HepG2 (cell line): Measurements from ENCODE around the gene RNGTT. TPM values are rescaled to one million over a fixed set of nuclear protein-coding genes. Genes with fewer than 3 reads are reported as not detected.

Source experiments
- ATAC-seq: fragments of 200-7000 bp; cut with Tn5 transposase; 3 replicates; pipeline ENCODE4 v1.9.1; 2020; ENCODE audit warnings: mild to moderate bottlenecking, moderate library complexity
- BruUV-seq: library from RNA; stranded (reverse); fragments of 400-500 nt; replicated peaks from 2 replicates; lab custom pipeline; 2021; lab: Mats Ljungman, UMichigan
- CTCF ChIA-PET: fragments of 300-600 bp; formaldehyde crosslinking; extraction: SDS; loops from one replicate; lab custom pipeline; 2021; ENCODE audit warnings: low total read pairs, inconsistent platforms, low intra/inter-chr PET ratio; lab: Yijun Ruan, JAX
- POLR2A ChIA-PET: fragments of 350-600 bp; sonication (Branson Sonifier 250); formaldehyde crosslinking; loops from one replicate; lab custom pipeline; 2020; ENCODE audit warnings: antibody characterized with exemption, inconsistent platforms; lab: Yijun Ruan, JAX
- DNase-seq: peaks from one replicate; pipeline ENCODE4 v3.0.0-alpha.2; 2015; ENCODE audit warnings: low spot score
- FAIRE-seq: peaks from 3 replicates; lab custom pipeline; 2011; peaks lifted over from hg19 to GRCh38; lab: Jason Lieb, UNC
- H2AFZ ChIP-seq: one replicate; pipeline ENCODE4 v1.6.1; 2011; ENCODE audit warnings: low read length, inconsistent platforms
- H3K27ac ChIP-seq: fragments of 300-600 bp; 3 replicates; pipeline ENCODE4 v1.8.0; 2011; ENCODE audit warnings: mixed run types, mild to moderate bottlenecking, mixed read lengths, low read length, inconsistent platforms; ENCODE audit not compliant: insufficient read depth; ENCODE audit errors: extremely low read length
- H3K27me3 ChIP-seq, 2 experiments: fragments of 200-600 bp in 1 of 2; 2 replicates in 1 of 2; 3 replicates in 1 of 2; pipeline versions ENCODE4 v1.6.0 to v1.8.0; 2011; ENCODE audit warnings: low read length in 2 of 2, mild to moderate bottlenecking in 2 of 2, moderate library complexity in 2 of 2, inconsistent platforms in 1 of 2; ENCODE audit not compliant: insufficient read depth in 2 of 2, control insufficient read depth in 1 of 2
- H3K36me3 ChIP-seq, 2 experiments: fragments of 200-600 bp in 1 of 2; replicated peaks in 1 of 2; 2 replicates in 1 of 2; 3 replicates in 1 of 2; pipeline versions ENCODE4 v1.5.1 to v1.8.0; 2011; ENCODE audit warnings: low read length in 2 of 2, inconsistent platforms in 1 of 2; ENCODE audit not compliant: insufficient read depth in 2 of 2, control insufficient read depth in 1 of 2
- H3K4me1 ChIP-seq: 2 replicates; pipeline ENCODE4 v1.5.1; 2012; ENCODE audit warnings: low read length, inconsistent platforms; ENCODE audit not compliant: insufficient read depth
- H3K4me2 ChIP-seq: 2 replicates; pipeline ENCODE4 v1.6.0; 2011; ENCODE audit warnings: low read depth, low read length, inconsistent platforms
- H3K4me3 ChIP-seq, 3 experiments: fragments of 200-600 bp in 1 of 3; sonication (generic), shearing (Covaris generic) in 1 of 3; replicated peaks in 1 of 3; 2 replicates each; pipeline ENCODE4 v1.5.1; 2011 to 2016; ENCODE audit warnings: low read length in 3 of 3, inconsistent platforms in 2 of 3, low read depth in 2 of 3, mild to moderate bottlenecking in 2 of 3, control low read depth in 1 of 3, mixed read lengths in 1 of 3; ENCODE audit not compliant: insufficient read depth in 1 of 3
- H3K79me2 ChIP-seq: one replicate; pipeline ENCODE4 v1.6.1; 2011; ENCODE audit warnings: low read length, inconsistent platforms; ENCODE audit not compliant: insufficient read depth
- H3K9ac ChIP-seq: 2 replicates; pipeline ENCODE4 v1.6.0; 2011; ENCODE audit warnings: mild to moderate bottlenecking, low read depth, low read length, inconsistent platforms; ENCODE audit not compliant: insufficient read depth
- H3K9me3 ChIP-seq: 2 replicates; pipeline ENCODE4 v1.5.1; 2012; ENCODE audit warnings: mild to moderate bottlenecking, low read length
- H4K20me1 ChIP-seq: 2 replicates; pipeline ENCODE4 v1.6.0; 2011; ENCODE audit warnings: inconsistent platforms, mild to moderate bottlenecking, low read length, moderate library complexity; ENCODE audit not compliant: insufficient read depth
- ATF7 ChIP-seq, 2 experiments: fragments of 450-650 bp in 1 of 2; sonication (generic) in 1 of 2; formaldehyde crosslinking in 1 of 2; IDR thresholded peaks; 2 replicates each; pipeline versions ENCODE4 v1.4.0 to v1.6.1; 2016 to 2020; ENCODE audit warnings: antibody characterized with exemption in 1 of 2, mild to moderate bottlenecking in 1 of 2, missing genetic modification reagents in 1 of 2
- CBX5 ChIP-seq: sonication (generic); formaldehyde crosslinking; IDR thresholded peaks from 2 replicates; pipeline ENCODE4 v1.4.0; 2020; ENCODE audit warnings: missing genetic modification reagents, borderline replicate concordance
- CEBPB ChIP-seq: IDR thresholded peaks from 2 replicates; pipeline ENCODE4 v1.6.1; 2011; ENCODE audit warnings: low read depth, low read length, improper control_type of control experiment, borderline replicate concordance
- ZNF644 ChIP-seq: IDR thresholded peaks from 2 replicates; pipeline ENCODE4 v1.6.1; 2016; ENCODE audit warnings: low read depth
- WGBS: methylation state at CpG from one replicate; pipeline ENCODE4 v1.1.6; 2017; ENCODE audit warnings: low lambda C conversion rate; 5-methylcytosine and 5-hydroxymethylcytosine counted together
- in situ Hi-C: cut with HindIII; loops from 2 replicates; pipeline ENCODE4 v1.10.0; 2017; ENCODE audit warnings: low pct_unique_long_range_greater_than_20kb; ENCODE audit not compliant: extremely low pct_ligation_motif_present
- intact Hi-C: fragments of 100-400 bp; cut with micrococcal nuclease; formaldehyde crosslinking; loops from one replicate; pipeline ENCODE4 v1.10.0; 2022; ENCODE audit not compliant: unreplicated experiment
- polyA plus RNA-seq, 8 experiments: library from polyadenylated mRNA; depleted of rRNA in 3 of 8; stranded (reverse) in 7 of 8; unstranded in 1 of 8; fragments of >200 nt; fragmentation: Illumina TruSeq in 4 of 8; extraction: Trizol in 4 of 8; gene quantifications; 2 replicates each; pipeline versions ENCODE4 v1.2.1 to v1.2.3, GENCODE V29; 2011 to 2016; ENCODE audit warnings: low read depth in 4 of 8, missing spikeins in 1 of 8, mixed read lengths in 1 of 8; ENCODE audit not compliant: insufficient read depth in 1 of 8
- total RNA-seq, 5 experiments: library from RNA; depleted of rRNA; stranded (reverse); fragments of >200 nt; fragmentation: Illumina TruSeq; extraction: Trizol; gene quantifications; 2 replicates each; pipeline ENCODE4 v1.2.3, GENCODE V29; 2016; ENCODE audit warnings: low read depth in 1 of 5

Gene RNGTT
- total and polyA plus RNA-seq, 2 of the 13 experiments (the other 11 are each of a cell fraction or from before 2014, with no cell fraction given), result 6.0 to 22.6 TPM

DNA sequence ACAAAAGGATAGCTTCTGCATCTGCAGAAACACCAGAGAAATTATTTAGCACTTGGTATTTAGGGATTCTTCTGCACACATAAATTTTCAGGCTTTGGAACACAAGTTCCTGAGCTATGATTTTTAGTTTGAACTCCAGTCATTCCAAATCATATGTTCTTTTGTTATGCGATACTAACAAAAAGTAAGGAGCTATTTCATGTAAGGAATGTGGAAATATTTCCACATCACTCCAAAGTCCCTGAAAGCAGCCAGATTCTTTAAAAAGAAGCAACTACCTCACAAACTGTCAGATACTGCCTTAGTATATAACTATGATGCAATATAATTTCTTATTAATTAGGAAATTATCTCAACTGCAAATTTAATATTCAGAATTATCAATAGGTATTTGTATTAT, 106.9 kb downstream of the RNGTT start:
- in situ Hi-C loops, result loop anchor here (25.0 kb wide), 1 partner anchor 919 kb away; no protein-coding TSS in a partner anchor
- DNase-seq, result no peak
- TF ChIP-seq CBX5 (CRISPR knock-in tag), result no peak
- TF ChIP-seq CEBPB, result 0 out of 2 replicates have a peak, but pooled peaks have one; percentile 1
- Histone ChIP-seq H3K9me3 (no peaks in the 10 kb centered on the region), H3K36me3 (peaks cover 0 to 3% of the 10 kb centered on the region in 2 experiments; a peak in 1 of 5 replicates), H3K9ac (no peak overlapping the region), H3K4me3 (no peak overlapping the region), H3K27me3 (no peaks in the 10 kb centered on the region), H3K79me2 (no peaks in the 10 kb centered on the region), H3K4me2 (no peak overlapping the region), H4K20me1 (no peaks in the 10 kb centered on the region), H3K4me1 (no peaks in the 10 kb centered on the region), H2AFZ (no peak overlapping the region), H3K27ac (no peak overlapping the region)
- POLR2A ChIA-PET, result no interaction called here
- no TSS peak for BruUV-seq
- FAIRE-seq, result no peak
- intact Hi-C loops, result no loop called here
- CTCF ChIA-PET, result no interaction called here
- WGBS, result 100% methylated on average over 1 of the region's 1 CpG
- ATAC-seq, result no peak

DNA sequence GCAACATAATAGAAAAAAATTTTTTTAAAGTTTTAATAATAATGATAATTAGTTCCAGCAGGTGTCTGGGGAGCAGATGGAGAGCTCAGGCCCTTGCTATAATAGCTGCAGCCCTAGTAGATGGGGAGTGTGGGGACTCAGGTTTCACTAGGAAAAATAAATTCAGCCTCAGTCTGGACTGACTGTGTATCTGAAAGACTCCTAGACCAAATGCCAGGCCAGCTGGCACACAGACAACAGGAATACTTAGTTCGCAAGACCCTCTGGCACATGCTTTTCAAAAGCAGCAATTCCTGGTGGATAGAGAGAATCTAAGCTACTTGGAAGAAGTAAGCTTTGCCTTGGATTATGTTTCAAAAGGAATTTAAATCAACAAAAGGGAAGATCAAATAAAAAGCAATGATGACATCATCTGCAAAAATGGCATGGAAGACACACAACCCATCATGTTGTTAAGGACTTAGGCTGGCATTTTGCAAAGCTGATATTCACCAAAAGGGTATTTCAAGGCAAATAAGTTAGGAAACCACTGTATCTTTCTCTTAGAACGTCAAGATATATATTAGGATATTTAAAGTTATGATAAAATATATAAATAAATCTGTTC, 107.8 kb downstream of the RNGTT start:
- TF ChIP-seq ZNF644 (CRISPR knock-in tag) (no peak), ATF7 (IDR thresholded peaks at IDR 0.05) (peak; percentile 90), ATF7 (CRISPR knock-in tag; IDR thresholded peaks at IDR 0.05) (no peak)
- ChIA-PET POLR2A (no interaction called here), CTCF (no interaction called here)
- no peak overlapping the region for H3K4me2 ChIP-seq
- in situ Hi-C loops (loop anchor here (25.0 kb wide), 1 partner anchor 918 kb away; no protein-coding TSS in a partner anchor), intact Hi-C loops (no loop called here)
- no peak for DNase-seq
- no TSS peak for BruUV-seq
- no peak overlapping the region for H2AFZ ChIP-seq
- H3K79me2 ChIP-seq, result no peaks in the 10 kb centered on the region
- no peaks in the 10 kb centered on the region for H4K20me1 ChIP-seq
- no peaks in the 10 kb centered on the region for H3K9me3 ChIP-seq
- no peaks in the 10 kb centered on the region for H3K27me3 ChIP-seq
- H3K36me3 ChIP-seq, result no peaks in the 10 kb centered on the region; a peak in 2 of 5 replicates
- WGBS, result 95% methylated on average over 2 of the region's 2 CpGs
- no peaks in the 10 kb centered on the region for H3K4me1 ChIP-seq
- FAIRE-seq, result no peak
- ATAC-seq, result no peak
- H3K9ac ChIP-seq, result no peak overlapping the region
- no peak overlapping the region for H3K27ac ChIP-seq
- H3K4me3 ChIP-seq, result no peak overlapping the region
